Central memory CD4-positive, alpha-beta T cell (primary cell): ENCODE results near the gene ANKRD34A.

Source experiments
- DNase-seq: peaks from one replicate; pipeline ENCODE4 v3.0.0; 2022

ANKRD34A gene

DNA sequence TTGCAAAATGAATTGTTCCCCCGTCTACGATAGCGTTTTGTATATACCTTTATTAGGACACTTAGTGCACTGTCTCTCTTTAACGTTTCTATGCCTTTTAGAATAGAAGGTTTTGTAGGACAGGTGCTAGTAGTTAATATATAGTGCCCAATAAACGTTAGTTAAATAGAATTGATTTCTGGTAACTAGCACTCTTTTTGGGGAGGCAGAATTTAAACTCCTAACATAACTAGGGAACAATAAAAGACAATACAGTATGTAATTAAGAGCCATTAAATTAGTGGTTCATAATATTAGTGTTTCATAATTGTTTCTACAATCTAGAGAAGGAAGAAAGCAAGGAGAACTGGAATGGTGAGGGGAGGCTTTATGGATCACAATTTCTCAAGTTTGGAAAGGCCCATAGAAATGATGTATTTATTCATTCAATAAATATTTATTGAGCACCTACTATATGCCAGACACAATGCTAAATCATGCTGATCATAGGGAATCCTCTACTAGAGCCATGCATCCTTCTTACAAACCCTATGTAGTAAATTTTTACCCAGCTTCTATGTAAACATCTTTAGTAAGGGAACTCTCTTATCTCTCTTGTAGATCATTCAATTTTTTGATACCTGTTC is 857 bp upstream of the ANKRD34A start:
- DNase-seq = no peak

DNA sequence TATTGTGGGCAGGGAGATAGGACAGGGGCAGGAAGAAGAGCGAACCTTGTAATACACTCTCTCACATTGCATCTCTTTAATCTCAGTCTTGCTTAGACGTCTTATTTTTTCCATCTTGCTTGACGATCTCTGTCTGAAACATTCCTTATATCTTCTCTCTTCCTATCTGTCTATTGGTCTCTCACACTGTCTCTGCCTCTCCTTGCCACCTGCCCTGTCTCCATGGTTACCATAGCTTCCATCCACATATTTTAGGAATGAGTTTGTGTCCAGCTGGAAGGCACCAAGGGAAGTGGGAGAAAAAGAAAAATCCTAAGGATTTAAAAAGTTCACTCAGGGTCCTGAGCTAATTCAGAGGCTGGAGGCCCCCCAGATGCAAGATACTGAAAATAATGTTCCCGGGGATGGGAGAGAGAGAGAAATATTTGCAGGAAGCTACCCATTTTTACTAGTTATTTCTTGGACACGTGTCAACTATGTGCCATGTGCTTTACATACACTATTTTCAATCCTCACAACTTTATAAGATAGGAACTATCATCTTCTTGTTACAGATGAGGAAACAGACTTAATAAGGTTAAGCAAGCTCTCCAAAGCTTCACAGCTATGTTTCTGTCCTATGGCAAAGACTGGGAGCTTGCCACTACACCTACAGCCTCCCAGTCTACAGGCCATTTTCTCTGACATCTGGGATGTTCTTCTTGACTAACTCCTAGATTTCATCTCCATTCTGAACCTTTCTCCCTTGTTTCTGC is 933 bp downstream of the ANKRD34A start:
- no peak for DNase-seq

DNA sequence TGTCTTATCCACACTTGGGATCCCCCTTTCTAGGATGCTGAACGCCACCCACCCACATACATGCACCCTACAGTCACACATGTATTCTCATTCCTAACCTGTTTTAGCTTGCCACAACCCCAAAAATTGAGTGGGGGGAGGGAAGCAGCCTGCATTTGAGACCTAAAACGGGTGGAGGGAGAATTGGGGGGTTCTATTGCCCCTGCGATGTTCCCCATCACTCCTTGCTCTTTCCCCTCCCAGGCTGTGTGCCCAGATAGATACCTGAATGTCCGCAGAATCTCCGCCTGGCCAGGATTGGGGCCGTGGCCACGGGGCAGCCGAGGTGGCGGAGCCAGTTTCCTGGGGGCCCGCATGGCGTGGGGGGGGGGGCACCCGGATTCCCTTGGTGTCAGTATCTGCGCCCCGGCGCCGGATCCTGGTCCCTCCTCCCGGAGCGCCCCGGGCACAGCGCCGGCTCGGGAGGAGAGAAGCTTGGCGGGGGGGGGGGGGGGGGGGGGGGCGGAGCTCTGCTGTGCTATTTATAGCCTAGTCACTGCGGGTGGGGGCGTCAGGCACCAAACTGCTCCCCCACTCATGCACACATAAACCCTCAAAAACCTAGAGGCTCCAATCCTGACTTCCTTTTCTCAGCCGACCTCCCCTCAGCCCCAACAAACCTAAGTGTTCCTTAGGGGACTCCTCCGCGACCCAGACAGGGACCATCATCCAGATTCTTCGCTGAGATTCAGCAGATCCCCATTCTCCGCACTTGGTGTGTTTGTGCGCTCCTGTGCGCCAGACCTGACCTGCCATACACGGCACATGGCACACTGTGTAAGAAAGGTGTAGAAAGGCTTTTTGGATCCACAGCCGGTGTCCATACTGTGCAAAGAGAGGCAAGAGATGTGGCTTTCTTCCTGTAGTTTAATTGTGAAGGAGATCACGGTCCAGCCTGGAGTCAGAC is 1.9 kb downstream of the ANKRD34A start:
- DNase-seq = peak; percentile 17

DNA sequence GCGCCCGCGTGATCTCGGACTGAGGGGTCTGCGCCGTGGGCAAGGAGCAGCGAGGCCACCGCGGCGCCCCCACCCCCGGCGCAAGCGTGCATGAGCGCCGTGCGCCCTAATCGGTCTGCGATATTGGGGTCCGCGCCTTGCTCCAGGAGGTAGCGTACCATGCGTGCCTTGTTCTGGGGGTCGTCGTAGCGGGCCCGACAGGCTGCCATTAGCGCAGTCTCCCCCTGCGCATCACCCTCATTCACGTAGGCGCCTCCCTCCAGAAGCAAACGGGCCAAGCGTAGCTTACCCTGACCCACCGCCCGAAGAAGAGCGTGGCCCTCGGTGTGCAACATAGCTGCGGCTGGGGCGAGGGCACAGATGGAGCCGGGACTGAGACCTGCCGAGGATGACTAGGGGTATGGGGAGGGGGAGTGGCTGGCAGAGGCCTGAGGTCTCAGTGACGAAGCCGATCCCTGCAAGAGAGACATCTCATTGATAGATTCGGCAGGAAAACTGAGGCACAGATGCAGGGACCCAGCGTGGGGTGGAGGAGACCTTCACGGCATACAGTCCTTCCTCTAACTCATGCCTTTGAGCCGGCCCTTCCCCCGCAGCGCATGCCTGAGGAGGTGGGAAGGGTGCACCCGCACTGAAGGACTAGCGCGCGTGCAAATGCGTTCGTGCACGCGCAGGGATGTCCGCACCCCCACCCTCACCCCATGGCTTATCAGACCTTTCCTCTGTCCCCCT is 2.8 kb downstream of the ANKRD34A start:
- peak; percentile 24 for DNase-seq

DNA sequence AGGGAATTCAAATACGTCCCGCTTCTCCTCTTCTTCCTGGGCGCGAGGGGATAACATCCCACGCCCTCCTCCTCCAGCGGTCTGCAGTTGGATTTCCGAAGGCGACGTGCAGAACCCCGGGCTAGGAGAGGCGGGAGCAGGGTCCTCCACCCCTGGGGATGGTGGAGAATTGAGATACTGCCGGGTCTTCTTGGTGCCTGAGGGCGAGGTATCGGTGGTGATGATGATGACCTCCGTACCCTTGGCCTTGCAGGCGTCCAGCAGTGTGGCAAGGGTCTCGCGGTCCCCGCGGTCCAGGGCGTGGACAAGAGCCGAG is 3.3 kb downstream of the ANKRD34A start:
- no peak for DNase-seq

DNA sequence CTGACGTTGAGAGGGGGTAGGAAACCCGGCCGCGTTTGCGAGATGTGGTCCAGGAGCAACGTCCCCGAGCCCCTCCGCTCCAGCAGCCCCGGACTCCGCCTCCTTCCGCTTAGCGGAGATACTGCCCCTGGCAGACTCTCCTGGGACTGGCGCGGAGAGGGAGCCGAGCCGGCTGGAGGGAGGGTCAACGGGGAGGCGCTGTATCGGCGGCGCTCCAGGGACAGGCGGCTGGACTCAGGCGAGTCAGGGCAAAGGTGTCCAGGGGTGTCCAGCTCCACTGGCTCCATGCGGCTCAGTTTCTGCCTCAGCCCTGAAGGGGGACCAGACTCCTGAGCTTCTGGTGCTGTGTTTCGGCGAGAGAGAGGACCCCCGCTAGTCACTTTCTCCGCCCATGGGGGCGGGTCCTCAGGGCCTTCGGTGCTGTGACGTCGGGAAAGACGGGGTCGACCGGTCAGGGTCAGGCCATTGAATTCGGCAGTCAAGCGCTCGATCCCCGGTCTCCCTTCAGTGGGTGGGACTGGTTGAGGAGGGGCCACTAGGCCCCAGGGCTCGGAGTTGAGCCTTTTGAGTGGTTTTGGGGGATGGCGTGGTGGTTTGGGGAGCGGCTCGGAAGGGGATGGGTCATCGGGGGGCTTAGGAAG is 3.8 kb downstream of the ANKRD34A start:
- DNase-seq = peak; percentile 39

DNA sequence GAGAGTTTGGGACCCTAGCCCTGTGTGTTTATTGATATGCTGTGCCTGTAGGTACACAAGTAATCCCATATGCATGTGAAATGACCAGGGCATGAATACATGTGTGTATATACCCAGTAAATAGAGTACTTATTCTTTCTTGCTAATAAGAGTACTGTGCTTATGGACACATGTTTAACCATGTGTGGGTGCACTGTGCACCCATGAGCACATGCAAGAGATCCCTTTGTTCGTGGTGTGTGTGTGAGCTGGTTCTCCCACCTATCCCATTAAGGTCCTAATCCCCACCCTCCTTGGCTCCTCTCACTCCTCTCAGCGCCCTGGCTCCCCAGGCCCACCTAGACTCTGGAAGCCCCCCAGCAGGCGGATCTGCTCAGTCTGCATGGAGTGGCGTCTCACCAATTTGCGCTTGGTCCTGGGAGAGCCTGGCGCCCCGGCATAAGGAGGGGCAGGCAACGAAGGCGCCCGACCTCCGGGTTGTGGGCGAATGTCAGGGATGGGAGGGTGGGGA is 4.4 kb downstream of the ANKRD34A start:
- DNase-seq = no peak

DNA sequence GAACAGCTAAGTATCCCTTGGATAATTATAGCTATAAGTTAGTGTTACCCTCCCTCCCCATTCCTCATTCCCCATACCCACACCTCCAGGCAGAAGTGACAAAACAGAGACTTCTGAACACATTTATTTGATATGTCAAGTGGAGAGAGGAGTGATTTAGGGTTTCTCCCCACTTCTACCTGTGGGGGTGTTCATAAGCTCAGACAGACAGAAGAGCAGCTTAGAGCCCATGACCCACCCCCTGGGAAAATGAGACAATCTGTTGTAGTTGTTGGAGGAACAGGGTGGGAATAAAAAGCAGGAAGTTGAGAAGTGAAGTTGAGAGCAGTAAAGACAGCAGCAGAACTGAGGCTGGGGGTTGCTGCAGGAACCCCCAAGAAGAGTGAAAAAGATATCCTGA is 5.0 kb downstream of the ANKRD34A start:
- no peak for DNase-seq

DNA sequence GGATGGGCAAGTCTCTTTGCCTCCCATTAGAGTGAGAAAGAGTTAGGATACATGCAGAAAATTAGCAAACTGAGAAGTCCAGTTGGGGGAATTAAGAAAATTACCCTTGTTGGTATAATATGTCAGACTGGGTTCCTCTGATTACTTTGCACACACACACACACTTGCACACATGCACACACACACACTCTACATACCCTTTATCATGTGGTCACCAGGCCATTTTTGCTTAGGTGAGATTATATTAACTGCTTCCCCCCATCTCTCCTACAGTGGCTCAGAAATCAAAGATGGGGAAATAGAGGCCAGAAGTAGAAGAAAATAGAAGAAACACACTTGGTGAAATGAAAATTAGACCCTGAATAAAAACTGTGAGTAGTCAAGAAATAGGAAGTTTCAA is 5.6 kb downstream of the ANKRD34A start:
- no peak for DNase-seq

DNA sequence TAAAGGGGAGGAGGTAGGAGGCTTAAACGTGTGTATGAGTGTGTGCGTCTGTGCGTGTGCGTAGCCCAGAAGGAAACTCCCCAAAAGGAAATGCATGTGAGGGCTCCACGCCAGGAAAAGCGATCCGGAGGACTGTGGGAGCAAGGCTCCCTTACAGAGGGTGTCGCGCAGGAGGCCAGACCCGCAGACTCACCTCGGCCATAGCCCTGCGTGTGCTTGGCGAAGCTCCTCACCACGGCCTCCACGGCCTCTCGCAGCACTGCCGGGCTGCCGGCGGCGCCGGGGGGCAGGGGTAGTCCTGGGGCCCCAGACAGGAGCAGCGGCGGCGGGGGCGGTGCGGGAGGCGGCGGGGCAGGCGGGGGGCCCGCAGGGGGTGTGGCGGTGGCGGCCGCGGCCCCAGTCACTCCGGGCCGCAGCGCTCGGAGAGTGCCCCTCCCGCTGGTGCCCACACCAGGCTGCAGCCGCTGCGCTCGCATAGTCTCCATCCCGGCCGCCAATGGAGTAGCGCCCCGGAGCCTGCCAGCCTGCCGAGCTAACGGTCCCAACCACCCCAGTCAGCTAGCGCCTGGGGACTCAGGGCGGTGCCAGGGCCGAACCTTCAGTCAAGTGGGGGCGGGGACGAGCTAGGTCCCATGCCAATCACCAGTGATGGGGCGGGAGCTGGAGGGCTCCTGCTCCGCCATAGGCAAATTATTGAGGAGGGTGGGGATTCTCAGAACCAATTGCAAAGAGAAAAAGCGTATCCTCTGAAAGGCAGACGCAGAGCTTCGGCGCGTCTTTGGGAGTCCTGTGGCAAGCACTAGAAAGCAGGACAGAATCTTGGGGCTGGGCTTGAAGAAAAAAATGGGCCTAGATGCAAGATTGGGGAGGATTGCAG is 6.7 kb downstream of the ANKRD34A start, which contains the start of gene LIX1L:
TSS of gene LIX1L (minus strand) at position 575 of the 877 bp plus-strand sequence. CDS start at position 485, 90 bp downstream.
- peak; percentile 94 for DNase-seq

DNA sequence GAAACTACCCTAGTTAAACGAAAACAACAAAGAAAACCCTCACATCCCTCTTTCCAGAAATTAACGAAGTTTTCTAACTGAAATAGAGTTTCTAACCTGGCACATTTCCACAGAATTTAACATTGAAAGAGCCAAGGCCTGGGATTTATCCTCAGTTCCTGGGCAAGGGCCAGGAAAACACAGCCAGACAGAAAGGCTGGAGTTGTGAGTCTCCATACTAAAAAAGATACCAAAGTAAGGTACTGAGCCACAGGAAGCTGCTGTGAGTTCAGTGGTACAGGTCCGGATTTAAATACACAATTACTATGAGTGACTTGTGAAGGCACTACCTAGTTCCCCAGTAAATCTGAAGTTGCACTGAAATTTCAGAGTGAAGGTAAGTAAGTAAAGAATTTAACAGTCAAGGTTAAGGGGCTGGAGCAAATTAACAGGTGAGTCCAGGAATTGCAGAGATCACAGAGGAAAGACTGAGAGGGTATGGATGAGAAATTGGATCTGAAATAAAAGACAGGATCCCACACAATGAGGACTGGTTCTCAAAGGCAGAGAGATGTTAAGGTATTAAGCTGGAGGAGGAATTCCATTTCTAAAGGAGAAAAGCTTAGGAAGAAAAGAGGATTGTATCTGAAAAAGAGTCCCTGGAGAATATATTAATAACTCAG is 7.5 kb downstream of the ANKRD34A start:
- DNase-seq = peak; percentile 19

DNA sequence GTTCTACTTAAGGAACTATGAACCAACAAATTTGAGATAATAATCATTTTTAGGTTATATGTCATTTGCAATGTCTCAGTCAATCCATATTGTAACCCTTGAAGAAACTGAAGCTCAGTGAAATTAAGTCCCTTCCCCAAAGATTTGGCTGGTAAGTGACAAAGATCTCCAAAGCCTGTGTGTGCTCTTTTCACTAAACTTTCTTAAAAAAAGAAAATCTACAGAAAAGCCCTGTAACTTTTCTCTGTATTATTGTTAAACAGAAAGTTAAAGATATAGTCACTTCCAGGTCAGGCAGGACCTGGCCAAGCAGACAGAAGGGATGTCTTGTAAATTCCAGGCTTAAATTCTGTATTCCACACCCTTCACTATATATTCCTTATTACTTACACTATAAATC is 8.0 kb downstream of the ANKRD34A start:
- no peak for DNase-seq

DNA sequence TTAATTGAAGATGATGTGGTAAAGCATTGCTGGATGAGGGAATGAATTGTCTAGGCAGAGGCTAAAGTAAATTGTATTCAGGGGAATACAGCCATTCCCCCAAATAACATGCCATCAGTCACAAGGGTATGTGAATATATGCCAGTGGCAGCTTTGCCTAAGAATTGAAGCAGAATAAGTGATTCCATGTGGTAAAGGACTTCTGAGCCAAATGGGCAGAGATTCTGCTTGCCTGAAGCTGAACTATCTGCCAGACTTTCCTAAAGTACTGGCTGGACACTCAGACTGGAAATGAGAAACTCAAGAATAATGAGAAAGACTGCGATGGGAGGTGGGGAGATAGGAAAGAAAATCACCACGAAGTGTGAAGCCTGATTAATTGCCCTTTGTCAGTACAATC is 8.9 kb downstream of the ANKRD34A start:
- no peak for DNase-seq

DNA sequence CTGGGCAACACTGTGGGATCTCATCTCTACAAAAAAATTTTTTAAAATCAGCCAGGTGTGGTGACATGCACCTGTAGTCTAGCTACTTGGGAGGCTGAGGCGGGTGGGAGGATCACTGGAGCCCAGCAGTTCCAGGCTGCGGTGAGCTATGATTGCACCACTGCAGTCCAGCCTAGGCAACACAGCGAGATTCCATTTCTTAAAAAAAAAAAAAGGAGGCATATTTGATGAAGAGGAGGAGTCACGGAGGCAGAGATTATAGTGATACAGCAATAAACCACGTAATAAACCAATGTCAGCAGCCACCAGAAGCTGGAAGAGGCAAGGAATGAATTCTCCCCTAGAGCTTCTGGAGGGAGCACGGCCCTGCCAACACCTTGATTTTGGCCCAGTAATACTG is 10.5 kb downstream of the ANKRD34A start:
- no peak for DNase-seq

DNA sequence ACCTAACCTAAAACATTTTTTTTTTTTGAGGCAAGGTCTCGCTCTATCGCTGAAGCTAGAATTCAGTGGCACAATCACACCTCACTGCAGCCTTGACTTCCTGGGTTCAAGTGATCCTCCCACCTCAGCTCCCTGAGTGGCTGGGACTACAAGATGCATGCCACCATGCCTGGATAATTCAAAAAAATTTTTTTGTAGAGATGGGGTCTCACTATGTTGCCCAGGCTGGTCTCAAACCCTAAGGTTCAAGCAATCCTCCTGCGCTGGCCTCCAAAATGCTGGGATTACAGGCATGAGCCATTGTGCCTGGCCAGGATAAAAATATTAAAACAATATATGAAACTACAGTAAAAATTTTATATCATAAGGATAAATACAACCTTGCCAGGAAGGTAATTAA is 11.5 kb downstream of the ANKRD34A start:
- no peak for DNase-seq

DNA sequence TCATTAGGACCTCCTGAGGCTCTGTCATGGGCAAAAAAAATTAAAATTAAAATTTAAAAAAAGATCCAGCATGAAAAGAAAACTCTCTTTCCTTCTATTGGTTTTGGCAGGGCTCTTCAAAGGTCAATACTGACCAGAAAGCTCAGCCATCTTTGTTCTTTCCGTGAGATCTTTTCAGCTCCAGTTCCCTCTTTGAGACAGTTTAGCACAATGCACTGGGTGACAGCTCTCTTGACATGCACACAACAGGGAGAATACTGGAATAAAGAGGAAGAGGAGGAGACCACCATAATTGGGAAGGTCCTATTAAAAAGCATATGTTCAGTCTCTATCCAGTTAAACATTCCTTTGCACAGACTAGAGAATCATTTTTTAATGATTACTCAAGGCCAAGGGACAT is 12.8 kb downstream of the ANKRD34A start:
- no peak for DNase-seq

DNA sequence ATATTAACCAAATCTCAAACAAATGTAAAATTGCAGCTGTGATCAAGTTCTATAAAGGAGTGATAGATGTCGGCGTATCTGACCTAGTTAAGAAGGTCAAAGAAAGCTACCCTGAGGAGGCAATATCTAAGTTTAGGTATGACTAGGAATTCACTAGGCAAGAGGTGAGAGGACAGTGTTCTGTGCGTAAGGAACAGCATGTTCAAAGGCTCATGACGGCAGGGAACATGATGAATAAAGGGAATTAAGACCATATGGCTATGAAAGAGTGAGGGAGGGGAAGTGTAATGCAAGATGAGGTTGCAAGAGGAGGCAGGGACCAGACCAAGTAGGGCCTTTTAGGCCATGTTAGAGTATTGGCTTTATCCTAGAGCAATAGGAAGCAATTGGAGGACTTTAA is 15.2 kb downstream of the ANKRD34A start:
- no peak for DNase-seq

DNA sequence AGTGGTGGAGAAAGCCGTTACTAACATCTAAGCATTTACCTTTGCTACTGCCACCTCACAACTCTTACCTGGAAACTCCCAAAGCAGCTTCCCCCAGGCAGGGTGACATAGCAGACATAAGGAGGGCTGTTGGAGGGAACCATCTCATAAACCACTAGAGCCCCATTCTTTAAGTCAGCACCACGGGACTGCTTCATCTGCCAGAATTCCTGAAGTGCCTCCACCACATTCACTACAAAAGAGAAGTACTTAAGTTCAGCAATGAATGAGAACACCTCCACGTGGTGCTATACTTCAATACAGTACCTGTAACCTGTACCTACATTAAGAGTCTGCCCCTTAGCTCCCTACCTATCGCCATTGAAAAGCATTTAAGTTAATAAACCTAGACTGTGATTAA is 16.8 kb downstream of the ANKRD34A start:
- DNase-seq = no peak

DNA sequence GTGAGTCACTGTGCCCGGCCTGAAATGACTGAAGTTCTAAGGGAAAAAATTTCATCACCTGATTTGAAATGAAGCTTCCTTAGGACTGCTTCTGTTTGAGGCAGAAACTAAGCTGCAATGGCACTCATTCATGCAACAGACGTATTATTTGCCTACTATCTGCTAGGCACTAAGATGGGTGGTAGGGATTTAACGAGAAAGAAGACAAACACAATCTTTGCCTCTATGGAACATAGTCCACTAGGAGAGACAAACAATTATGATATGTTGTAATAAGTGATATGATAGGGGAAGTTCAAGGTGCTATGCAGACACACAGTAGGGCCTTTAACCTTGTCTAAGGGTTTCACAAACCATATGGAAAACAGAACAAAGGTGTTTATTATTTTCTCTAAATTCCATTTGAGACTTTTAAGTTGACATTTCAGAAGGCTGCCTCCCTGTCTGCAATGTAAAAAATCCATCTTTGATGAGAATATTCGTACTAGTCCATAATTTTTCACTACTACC is 17.8 kb downstream of the ANKRD34A start:
- no peak for DNase-seq

DNA sequence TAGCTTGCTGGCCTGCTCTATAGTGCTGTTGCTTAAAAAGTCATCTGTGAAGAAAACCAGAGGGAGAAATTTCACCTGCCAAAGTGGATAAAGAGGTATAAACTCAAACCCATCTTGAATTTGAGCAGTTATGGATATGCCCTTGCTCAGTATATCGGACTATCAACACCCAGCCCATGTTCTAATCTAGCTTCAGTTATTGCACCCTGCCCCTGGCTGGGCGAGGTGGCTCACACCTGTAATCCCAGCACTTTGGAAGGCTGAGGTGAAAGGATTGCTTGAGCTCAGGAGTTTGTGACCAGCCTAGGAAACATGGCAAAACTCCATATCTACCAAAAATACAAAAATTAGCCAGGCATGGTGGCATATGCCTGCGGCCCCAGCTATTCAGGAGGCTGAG is 19.8 kb downstream of the ANKRD34A start:
- DNase-seq = no peak
